ENCODE data around the gene DCDC1.
A peak's percentile ranks its signal among the peaks of the same experiment; 100 is the strongest.

Gene DCDC1

DNA sequence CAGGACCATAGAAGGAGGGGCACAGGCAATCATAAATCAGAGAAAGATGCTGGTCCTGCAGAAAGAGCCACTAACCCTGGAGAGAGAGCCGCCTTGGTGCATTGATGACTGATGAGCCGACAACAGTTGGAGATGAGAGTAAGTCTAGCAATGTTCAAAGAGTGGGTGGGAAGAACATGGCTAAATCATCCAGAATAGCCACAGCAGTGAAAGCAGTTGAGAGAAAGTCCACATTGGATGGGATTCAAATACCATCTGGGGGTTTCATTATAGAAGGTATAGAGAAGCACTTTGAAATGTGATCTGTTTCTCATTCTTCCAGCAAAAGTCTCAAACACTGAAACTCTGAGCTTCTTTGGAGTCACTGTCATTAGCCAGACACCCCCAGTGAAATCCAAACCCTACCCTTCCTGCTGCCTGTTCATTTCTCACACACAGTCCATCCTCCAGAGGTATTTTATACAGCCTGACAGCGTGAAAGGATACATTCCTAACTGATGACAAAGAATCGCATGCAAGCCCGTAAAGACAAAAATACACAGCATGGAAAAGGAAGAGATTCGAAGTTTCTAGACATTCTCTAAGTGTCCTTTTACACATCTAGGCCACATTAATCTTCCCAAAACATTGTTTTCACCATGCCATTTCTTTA lies 480.3 kb downstream of the DCDC1 start:
- no peak overlapping the region for H3K4me3 ChIP-seq (ENCODE audit: low read depth, low read length)
- peak; percentile 50 for DNase-seq (ENCODE audit: low read depth)
- TF ChIP-seq, protein P1, sequence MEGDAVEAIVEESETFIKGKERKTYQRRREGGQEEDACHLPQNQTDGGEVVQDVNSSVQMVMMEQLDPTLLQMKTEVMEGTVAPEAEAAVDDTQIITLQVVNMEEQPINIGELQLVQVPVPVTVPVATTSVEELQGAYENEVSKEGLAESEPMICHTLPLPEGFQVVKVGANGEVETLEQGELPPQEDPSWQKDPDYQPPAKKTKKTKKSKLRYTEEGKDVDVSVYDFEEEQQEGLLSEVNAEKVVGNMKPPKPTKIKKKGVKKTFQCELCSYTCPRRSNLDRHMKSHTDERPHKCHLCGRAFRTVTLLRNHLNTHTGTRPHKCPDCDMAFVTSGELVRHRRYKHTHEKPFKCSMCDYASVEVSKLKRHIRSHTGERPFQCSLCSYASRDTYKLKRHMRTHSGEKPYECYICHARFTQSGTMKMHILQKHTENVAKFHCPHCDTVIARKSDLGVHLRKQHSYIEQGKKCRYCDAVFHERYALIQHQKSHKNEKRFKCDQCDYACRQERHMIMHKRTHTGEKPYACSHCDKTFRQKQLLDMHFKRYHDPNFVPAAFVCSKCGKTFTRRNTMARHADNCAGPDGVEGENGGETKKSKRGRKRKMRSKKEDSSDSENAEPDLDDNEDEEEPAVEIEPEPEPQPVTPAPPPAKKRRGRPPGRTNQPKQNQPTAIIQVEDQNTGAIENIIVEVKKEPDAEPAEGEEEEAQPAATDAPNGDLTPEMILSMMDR (conservative IDR thresholded peaks at IDR 0.05; ENCODE audit: low read depth, low read length) = no peak

DNA sequence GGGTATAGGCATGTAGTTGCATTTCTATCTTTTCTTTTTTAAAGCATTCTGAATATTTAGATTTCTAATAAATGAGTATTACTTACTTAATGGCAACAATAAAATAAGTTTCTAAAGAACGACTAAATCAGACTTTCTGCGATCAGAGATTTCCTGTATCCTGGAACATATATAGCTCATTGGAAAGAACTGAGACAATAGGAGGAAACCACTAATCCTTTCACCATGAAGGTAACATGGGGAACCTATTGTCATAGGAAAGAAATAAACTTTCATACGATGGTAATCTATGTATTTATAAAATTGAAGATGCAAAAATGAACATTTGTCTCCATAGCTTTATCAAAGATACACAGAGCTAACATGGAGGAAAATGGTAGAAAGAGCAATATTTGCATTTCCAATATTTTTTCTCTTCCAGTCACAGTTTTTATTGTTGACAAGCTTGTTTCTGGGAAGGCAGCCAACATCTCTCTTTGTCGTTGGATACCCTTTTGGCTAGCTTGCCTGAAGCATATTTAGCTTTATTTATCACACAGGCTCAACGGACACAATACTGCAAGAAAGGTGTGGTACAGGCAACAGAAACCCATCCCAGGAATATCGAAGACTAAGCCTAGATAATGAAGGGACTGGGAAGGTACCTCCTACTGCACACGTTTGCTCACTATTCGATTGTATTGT lies 490.1 kb downstream of the DCDC1 start:
- H3K4me3 ChIP-seq (ENCODE audit: low read depth, low read length) = no peak overlapping the region
- DNase-seq (ENCODE audit: low read depth) = no peak
- TF ChIP-seq, protein P1 (conservative IDR thresholded peaks at IDR 0.05; ENCODE audit: low read depth, low read length) = no peak

DNA sequence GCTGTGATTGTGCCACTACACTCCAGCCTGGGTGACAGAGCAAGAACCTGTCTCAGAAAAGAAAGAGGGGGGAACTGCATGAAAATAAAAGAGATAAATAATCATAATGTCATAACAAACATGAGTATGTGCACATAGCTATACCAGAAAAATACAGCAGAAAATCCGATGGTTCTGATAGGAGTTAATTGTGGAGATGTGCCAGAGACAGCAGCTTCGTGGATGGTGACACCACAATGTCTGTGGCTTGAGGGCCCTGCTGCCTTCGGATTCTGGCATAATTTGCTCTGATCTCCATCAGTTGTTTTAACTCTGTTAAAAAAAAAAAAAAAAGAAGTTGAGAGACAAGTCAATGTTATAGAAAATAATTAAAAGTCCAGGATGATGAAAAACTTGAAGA lies 491.1 kb downstream of the DCDC1 start:
- TF ChIP-seq, protein P1 (conservative IDR thresholded peaks at IDR 0.05; ENCODE audit: low read depth, low read length) = no peak
- no peak for DNase-seq (ENCODE audit: low read depth)
- H3K4me3 ChIP-seq (ENCODE audit: low read depth, low read length) = no peak overlapping the region

DNA sequence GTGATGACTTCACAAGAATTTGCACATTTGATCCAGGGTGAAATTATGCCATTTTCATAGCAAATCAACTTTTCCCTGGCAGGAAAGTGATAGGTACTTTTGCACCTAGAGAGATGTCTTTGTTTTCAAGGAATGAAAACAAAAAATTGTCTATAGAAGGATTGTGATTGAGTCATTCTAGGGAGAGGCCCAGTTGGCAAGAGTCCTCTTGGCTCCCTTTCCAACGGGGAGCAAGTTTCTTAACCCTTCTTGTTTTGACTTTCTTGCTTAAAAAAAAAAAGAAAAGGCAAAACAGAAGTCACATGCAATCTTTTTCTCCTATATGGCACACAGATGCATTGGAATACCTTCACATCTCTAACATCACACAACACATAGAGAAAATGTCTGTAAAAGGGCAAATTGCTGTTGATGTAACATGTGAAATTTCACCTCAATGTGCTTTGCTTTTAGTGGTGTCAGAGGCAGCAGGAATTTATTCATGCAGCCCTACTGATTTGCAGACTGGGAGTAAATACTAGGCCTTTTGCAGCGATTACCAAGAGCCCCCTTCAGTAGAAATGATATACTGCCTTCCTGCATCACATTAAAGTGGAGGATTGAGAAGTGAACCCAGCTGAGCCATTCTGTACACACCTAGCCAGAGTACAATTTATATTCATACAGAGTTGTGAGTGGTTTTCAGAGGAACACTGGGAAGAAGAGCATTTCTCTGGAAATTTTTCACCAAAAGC lies 492.7 kb downstream of the DCDC1 start:
- no peak for DNase-seq (ENCODE audit: low read depth)
- no peak overlapping the region for H3K4me3 ChIP-seq (ENCODE audit: low read depth, low read length)
- TF ChIP-seq, protein P1 (conservative IDR thresholded peaks at IDR 0.05; ENCODE audit: low read depth, low read length) = no peak

DNA sequence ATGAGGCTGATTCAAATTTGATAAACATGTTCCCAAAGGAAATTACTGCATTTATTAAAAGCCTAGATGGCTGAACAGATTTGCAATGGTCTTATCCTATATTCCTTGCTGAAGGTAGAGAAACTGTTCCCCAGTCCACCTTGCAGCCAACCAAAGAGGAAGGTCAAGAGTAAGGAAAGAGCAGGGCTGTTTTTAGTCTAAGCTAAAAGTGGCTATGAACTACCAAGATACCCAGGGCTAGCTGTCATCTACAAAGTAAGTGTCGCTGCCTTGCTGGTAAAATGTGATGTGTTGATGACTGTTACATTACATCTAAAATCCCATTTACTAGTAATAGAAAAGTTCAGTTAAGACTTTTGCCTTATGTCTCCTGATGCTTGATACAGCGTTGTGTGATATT lies 493.3 kb downstream of the DCDC1 start:
- no peak overlapping the region for H3K4me3 ChIP-seq (ENCODE audit: low read depth, low read length)
- TF ChIP-seq, protein P1 (conservative IDR thresholded peaks at IDR 0.05; ENCODE audit: low read depth, low read length) = no peak
- no peak for DNase-seq (ENCODE audit: low read depth)

- TF ChIP-seq, protein P1 (conservative IDR thresholded peaks at IDR 0.05; ENCODE audit: low read depth, low read length) = no peak
- no peak for DNase-seq (ENCODE audit: low read depth)
- H3K4me3 ChIP-seq (ENCODE audit: low read depth, low read length) = no peak overlapping the region
Measured at GRCh38 chr11:30875806-30876205, 493.7 kb downstream of the DCDC1 start.

Measured in choroid plexus epithelial cell (primary cell).